Ascending aorta (tissue), 2 donors: Measurements from ENCODE around the gene DIP2A. TPM values are rescaled to one million over a fixed set of nuclear protein-coding genes. Genes with fewer than 3 reads are reported as not detected.

Experiments
- DNase-seq, 2 donors: peaks; one replicate each; pipeline ENCODE4 v3.0.0-alpha.2; 2019; ENCODE audit warnings: low spot score in 2 of 2
- H3K27ac ChIP-seq, 2 donors: fragments of 200-600 bp; sonication (generic); one replicate each; pipeline ENCODE4 v1.5.1; 2016 to 2017; ENCODE audit warnings: mild to moderate bottlenecking in 1 of 2
- H3K27me3 ChIP-seq: fragments of 200-600 bp; sonication (generic); one replicate; pipeline ENCODE4 v1.5.1; 2017
- H3K36me3 ChIP-seq, 2 donors: fragments of 200-600 bp; sonication (generic); one replicate each; pipeline ENCODE4 v1.5.1; 2016
- H3K4me1 ChIP-seq, 2 donors: fragments of 200-600 bp; sonication (generic); one replicate each; pipeline ENCODE4 v1.5.1; 2016 to 2017; ENCODE audit warnings: mild to moderate bottlenecking in 1 of 2
- H3K4me3 ChIP-seq, 2 donors: fragments of 200-600 bp; sonication (generic); one replicate each; pipeline ENCODE4 v1.5.1; 2016 to 2017; ENCODE audit warnings: mild to moderate bottlenecking in 1 of 2
- H3K9me3 ChIP-seq, 2 donors: fragments of 200-600 bp; sonication (generic); one replicate each; pipeline ENCODE4 v1.5.1; 2016
- CTCF ChIP-seq, 3 experiments: fragments of 200-600 bp in 2 of 3; fragments of 450-650 bp in 1 of 3; sonication (generic) in 2 of 3; IDR thresholded peaks; one replicate each; pipeline ENCODE4 v1.5.1; 2016 to 2019; ENCODE audit warnings: antibody characterized with exemption in 3 of 3, mild to moderate bottlenecking in 1 of 3, moderate library complexity in 1 of 3
- intact Hi-C: fragments of 100-400 bp; cut with DNase I; formaldehyde crosslinking; loops from one replicate; pipeline ENCODE4 v1.15.1; 2023
- total RNA-seq: library from RNA; depleted of rRNA; stranded (reverse); fragments of >200 nt; gene quantifications from one replicate; pipeline ENCODE4 v1.1.0, GENCODE V29; 2016

Gene DIP2A
- total RNA-seq, 1 donor from 2014 or later: 72.8 TPM

DNA sequence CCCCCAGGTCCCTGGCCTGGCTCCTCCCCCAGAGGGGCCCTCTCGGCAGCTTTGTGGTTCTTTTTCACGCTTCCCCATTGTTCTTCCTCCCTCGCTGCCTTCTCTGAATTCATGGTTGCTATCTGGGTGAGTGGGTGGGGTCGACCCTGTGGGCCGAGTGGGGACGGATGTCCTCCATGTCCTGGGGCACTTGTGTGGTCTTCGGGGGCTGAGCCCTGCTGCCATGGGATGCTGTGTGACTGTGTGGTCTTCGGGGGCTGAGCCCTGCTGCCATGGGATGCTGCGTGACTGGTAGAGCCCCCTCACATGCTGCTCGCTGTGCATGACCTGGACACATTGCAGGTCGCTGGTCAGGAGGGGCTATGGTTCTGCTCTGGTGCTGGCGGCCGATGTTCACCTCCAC is 21.6 kb upstream of the DIP2A start:
- no peak for TF ChIP-seq CTCF (IDR thresholded peaks at IDR 0.05)
- no peak for DNase-seq
- no peak overlapping the region for H3K27ac ChIP-seq
- no peak overlapping the region for H3K4me3 ChIP-seq
- no peaks in the 10 kb centered on the region for H3K9me3 ChIP-seq
- H3K36me3 ChIP-seq: peaks cover 75 to 83% of the 10 kb centered on the region in 2 donors
- H3K27me3 ChIP-seq: no peaks in the 10 kb centered on the region
- intact Hi-C loops: no loop called here
- no peaks in the 10 kb centered on the region for H3K4me1 ChIP-seq

DNA sequence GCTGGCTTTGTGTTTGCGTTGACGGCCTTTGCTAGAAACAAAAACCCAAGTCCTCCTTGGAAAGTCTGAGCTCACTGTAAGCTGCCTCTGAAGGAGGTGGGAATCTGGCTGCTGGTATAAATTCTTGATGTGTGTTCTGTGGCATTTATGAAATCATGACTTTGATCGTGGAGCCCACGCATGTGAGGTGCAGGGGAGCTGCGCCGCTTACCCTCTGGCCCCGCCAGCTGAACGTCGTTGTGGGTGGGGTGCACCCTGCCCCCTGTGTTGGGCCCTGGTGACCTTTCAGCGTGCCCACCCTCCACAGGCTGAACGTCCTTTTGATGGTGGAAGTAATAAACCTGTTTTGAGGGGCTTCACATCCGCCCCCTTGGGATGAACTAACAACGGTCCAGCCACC is 21.2 kb upstream of the DIP2A start:
- intact Hi-C loops: no loop called here
- H3K9me3 ChIP-seq: no peaks in the 10 kb centered on the region
- H3K4me1 ChIP-seq: no peaks in the 10 kb centered on the region
- TF ChIP-seq CTCF (IDR thresholded peaks at IDR 0.05): no peak
- no peaks in the 10 kb centered on the region for H3K27me3 ChIP-seq
- H3K4me3 ChIP-seq: no peak overlapping the region
- H3K36me3 ChIP-seq: peaks cover 73 to 83% of the 10 kb centered on the region in 2 donors
- H3K27ac ChIP-seq: no peak overlapping the region
- DNase-seq: no peak

DNA sequence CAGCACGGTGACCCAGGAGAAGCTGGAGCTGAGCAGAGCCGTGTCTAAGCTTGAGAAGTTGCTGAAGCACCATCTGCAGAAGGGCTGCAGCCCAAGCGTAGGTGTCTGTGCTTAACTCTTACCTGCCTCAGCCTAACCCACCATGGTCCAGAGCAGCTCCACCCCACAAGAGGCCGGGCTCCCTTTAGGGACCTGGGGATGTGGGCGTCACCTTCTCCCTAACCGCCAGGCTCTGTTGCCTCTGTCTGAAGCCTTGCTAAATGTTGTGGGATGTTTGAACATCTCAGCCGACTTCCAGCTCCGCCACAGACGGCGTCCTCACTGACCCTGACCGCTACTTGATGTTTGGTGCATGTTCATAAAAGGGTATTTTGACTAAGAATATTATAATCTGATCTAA is 20.4 kb upstream of the DIP2A start:
- Histone ChIP-seq H3K9me3 (no peaks in the 10 kb centered on the region), H3K4me3 (no peak overlapping the region), H3K36me3 (peaks cover 74 to 86% of the 10 kb centered on the region in 2 donors), H3K27ac (no peak overlapping the region), H3K4me1 (no peaks in the 10 kb centered on the region), H3K27me3 (no peaks in the 10 kb centered on the region)
- intact Hi-C loops: no loop called here
- TF ChIP-seq CTCF (IDR thresholded peaks at IDR 0.05): no peak
- no peak for DNase-seq

GRCh38 chr21:46439906-46440305 is 18.8 kb upstream of the DIP2A start:
- no peak for TF ChIP-seq CTCF (IDR thresholded peaks at IDR 0.05)
- Histone ChIP-seq H3K36me3 (peaks cover 66 to 78% of the 10 kb centered on the region in 2 donors), H3K4me3 (no peak overlapping the region), H3K9me3 (no peaks in the 10 kb centered on the region), H3K27me3 (no peaks in the 10 kb centered on the region), H3K27ac (no peak overlapping the region), H3K4me1 (no peaks in the 10 kb centered on the region)
- intact Hi-C loops: no loop called here
- DNase-seq: no peak

DNA sequence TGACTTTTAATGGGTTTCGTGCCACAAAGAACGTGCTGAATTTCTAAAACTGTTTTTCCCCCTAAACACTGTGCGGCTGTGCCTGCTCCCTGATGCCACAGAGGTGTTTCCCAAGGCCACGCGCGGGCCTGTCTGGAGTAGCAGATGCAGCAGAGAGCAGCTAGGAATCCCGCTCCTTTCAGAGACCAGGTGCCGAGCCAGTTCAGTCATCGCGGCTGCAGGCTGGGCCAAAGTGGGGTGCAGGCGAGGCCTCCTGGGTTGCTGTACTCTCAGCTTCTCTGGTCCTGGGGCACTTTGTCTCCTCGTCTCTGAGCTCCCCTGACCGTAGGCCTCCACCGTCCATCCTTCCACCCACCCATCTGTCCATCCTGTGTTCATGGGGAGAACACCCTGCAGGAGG is 17.4 kb upstream of the DIP2A start:
- H3K9me3 ChIP-seq: no peaks in the 10 kb centered on the region
- TF ChIP-seq CTCF (IDR thresholded peaks at IDR 0.05): no peak
- peaks cover 58 to 71% of the 10 kb centered on the region in 2 donors for H3K36me3 ChIP-seq
- no peak overlapping the region for H3K27ac ChIP-seq
- H3K4me3 ChIP-seq: no peak overlapping the region
- intact Hi-C loops: no loop called here
- DNase-seq: no peak
- no peaks in the 10 kb centered on the region for H3K4me1 ChIP-seq
- H3K27me3 ChIP-seq: no peaks in the 10 kb centered on the region

DNA sequence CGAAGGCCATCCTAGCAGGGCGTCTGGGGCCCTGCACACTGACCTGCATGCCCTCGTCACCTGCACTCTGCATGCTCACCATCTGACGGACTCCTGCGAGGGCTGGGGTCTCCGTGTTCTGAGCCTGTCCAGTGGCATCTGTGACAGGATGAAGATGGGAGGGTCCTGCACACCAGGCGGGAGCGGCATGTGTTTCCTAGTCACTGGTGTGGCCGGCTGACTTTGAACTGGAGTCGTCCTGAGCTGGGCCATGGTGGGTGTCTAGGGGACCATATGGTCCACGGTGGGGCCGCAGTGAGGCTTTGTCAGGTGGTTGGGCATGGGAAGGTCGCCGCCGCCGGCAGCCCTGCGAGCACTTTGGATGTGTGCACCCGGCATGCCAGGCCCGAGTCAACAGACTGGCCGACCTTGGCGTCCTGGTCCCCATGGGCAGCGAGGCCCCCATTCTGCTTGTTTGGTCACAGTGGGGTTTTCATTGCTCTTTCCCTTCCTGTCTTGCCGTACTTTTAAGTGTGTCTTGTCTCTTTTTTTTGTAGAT is 16.7 kb upstream of the DIP2A start:
- H3K9me3 ChIP-seq: no peaks in the 10 kb centered on the region
- intact Hi-C loops: no loop called here
- no peaks in the 10 kb centered on the region for H3K4me1 ChIP-seq
- H3K27ac ChIP-seq: no peak overlapping the region
- no peaks in the 10 kb centered on the region for H3K27me3 ChIP-seq
- H3K4me3 ChIP-seq: no peak overlapping the region
- H3K36me3 ChIP-seq: peaks cover 51 to 65% of the 10 kb centered on the region in 2 donors
- DNase-seq: no peak
- TF ChIP-seq CTCF (IDR thresholded peaks at IDR 0.05): no peak
